ENCODE data around the gene GSTM5. TPM values are rescaled to one million over a fixed set of nuclear protein-coding genes. Genes with fewer than 3 reads are reported as not detected.

The GSTM5 gene
- total RNA-seq, 6 experiments from 2014 or later, result 0.19 to 0.54 (median 0.31) TPM; not detected in 1

- WGBS (ENCODE audit: insufficient coverage, low coverage, low lambda C conversion rate, missing lambda C conversion rate), result 84% methylated on average over 2 of the region's 4 CpGs
- no peaks in the 10 kb centered on the region for H3K27me3 ChIP-seq
- DNase-seq, result no peak
- TF ChIP-seq CTCF (IDR thresholded peaks at IDR 0.05), result no peak
- no peak for TF ChIP-seq POLR2A (IDR thresholded peaks at IDR 0.05)
- H3K4me1 ChIP-seq, result no peaks in the 10 kb centered on the region
- no peak for ATAC-seq
- no peak overlapping the region for H3K27ac ChIP-seq
- no peaks in the 10 kb centered on the region for H3K9me3 ChIP-seq
- no peaks in the 10 kb centered on the region for H3K36me3 ChIP-seq
- intact Hi-C loops (cut with DNase I), result no loop called here
- no peak overlapping the region for H3K4me3 ChIP-seq
Measured at GRCh38 chr1:109725510-109725909, 13.5 kb downstream of the GSTM5 start.

- TF ChIP-seq CTCF (IDR thresholded peaks at IDR 0.05) (no peak), POLR2A (IDR thresholded peaks at IDR 0.05) (no peak)
- Histone ChIP-seq H3K27ac (no peak overlapping the region), H3K36me3 (no peaks in the 10 kb centered on the region), H3K9me3 (no peaks in the 10 kb centered on the region), H3K4me3 (no peak overlapping the region), H3K4me1 (no peaks in the 10 kb centered on the region), H3K27me3 (no peaks in the 10 kb centered on the region)
- DNase-seq (no peak), ATAC-seq (no peak)
- WGBS (ENCODE audit: insufficient coverage, low coverage, low lambda C conversion rate, missing lambda C conversion rate), result 71% methylated on average over 1 of the region's 1 CpG
- intact Hi-C loops (cut with DNase I), result no loop called here
Measured at GRCh38 chr1:109726007-109726406, 14.0 kb downstream of the GSTM5 start.

- Histone ChIP-seq H3K36me3 (no peaks in the 10 kb centered on the region), H3K9me3 (no peaks in the 10 kb centered on the region), H3K4me1 (no peaks in the 10 kb centered on the region), H3K27ac (no peak overlapping the region), H3K4me3 (no peak overlapping the region), H3K27me3 (no peaks in the 10 kb centered on the region)
- 76% methylated on average over 7 of the region's 12 CpGs for WGBS (ENCODE audit: insufficient coverage, low coverage, low lambda C conversion rate, missing lambda C conversion rate)
- intact Hi-C loops (cut with DNase I), result no loop called here
- no peak for DNase-seq
- ATAC-seq, result no peak
- TF ChIP-seq CTCF (IDR thresholded peaks at IDR 0.05) (no peak), POLR2A (IDR thresholded peaks at IDR 0.05) (no peak)
Measured at GRCh38 chr1:109726728-109727373, 14.8 kb downstream of the GSTM5 start.

- intact Hi-C loops (cut with DNase I), result no loop called here
- Histone ChIP-seq H3K27me3 (no peaks in the 10 kb centered on the region), H3K36me3 (no peaks in the 10 kb centered on the region), H3K4me1 (no peaks in the 10 kb centered on the region), H3K27ac (no peak overlapping the region), H3K9me3 (no peaks in the 10 kb centered on the region), H3K4me3 (no peak overlapping the region)
- TF ChIP-seq POLR2A (IDR thresholded peaks at IDR 0.05) (no peak), CTCF (IDR thresholded peaks at IDR 0.05) (no peak)
- 74% methylated on average over 3 of the region's 7 CpGs for WGBS (ENCODE audit: insufficient coverage, low coverage, low lambda C conversion rate, missing lambda C conversion rate)
- ATAC-seq (no peak), DNase-seq (no peak)
Measured at GRCh38 chr1:109728870-109729269, 16.8 kb downstream of the GSTM5 start.

All from right lobe of liver (tissue), 6 donors.